GM18507 (cell line): Measurements from ENCODE around the gene CEBPB.

Experiments
- DNase-seq: peaks from one replicate; pipeline ENCODE4 v3.0.0; 2011; ENCODE audit warnings: low read depth; ENCODE audit not compliant: insufficient read length; ENCODE audit errors: extremely low spot score
- FAIRE-seq: peaks from 2 replicates; lab custom pipeline; 2011; peaks lifted over from hg19 to GRCh38; lab: Jason Lieb, UNC

CEBPB gene

GRCh38 chr20:50223039-50224005, 32.7 kb downstream of the CEBPB start:
- FAIRE-seq = no peak

GRCh38 chr20:50224052-50224451, 33.4 kb downstream of the CEBPB start:
- FAIRE-seq = no peak
- no peak for DNase-seq

More at GRCh38 chr20:50223039-50224005, 32.7 kb downstream of the CEBPB start:
- DNase-seq = no peak

GRCh38 chr20:50224531-50225255, 34.1 kb downstream of the CEBPB start:
- FAIRE-seq (no peak), DNase-seq (no peak)

GRCh38 chr20:50226093-50226974, 35.7 kb downstream of the CEBPB start:
- FAIRE-seq = no peak
- no peak for DNase-seq

GRCh38 chr20:50227506-50227905, 36.9 kb downstream of the CEBPB start:
- no peak for FAIRE-seq
- no peak for DNase-seq

- no peak for FAIRE-seq
- no peak for DNase-seq
Measured at GRCh38 chr20:50229156-50229607, 38.6 kb downstream of the CEBPB start.

GRCh38 chr20:50230184-50230583, 39.6 kb downstream of the CEBPB start:
- no peak for DNase-seq

GRCh38 chr20:50230871-50231560, 40.4 kb downstream of the CEBPB start:
- no peak for DNase-seq
- FAIRE-seq = no peak

More at GRCh38 chr20:50230184-50230583, 39.6 kb downstream of the CEBPB start:
- FAIRE-seq = no peak

- FAIRE-seq = no peak
- no peak for DNase-seq
Measured at GRCh38 chr20:50231854-50232253, 41.2 kb downstream of the CEBPB start.

- FAIRE-seq (no peak), DNase-seq (no peak)
Measured at GRCh38 chr20:50232651-50233324, 42.2 kb downstream of the CEBPB start.

GRCh38 chr20:50233325-50234212, 42.9 kb downstream of the CEBPB start:
- DNase-seq (no peak), FAIRE-seq (no peak)

- no peak for DNase-seq
- FAIRE-seq = no peak
Measured at GRCh38 chr20:50234288-50234687, 43.7 kb downstream of the CEBPB start.

GRCh38 chr20:50237349-50237748, 46.7 kb downstream of the CEBPB start:
- DNase-seq (no peak), FAIRE-seq (no peak)

- FAIRE-seq (no peak), DNase-seq (no peak)
Measured at GRCh38 chr20:50238081-50238800, 47.6 kb downstream of the CEBPB start.

GRCh38 chr20:50240092-50240491, 49.5 kb downstream of the CEBPB start:
- DNase-seq (no peak), FAIRE-seq (no peak)

GRCh38 chr20:50242178-50242514, 51.5 kb downstream of the CEBPB start:
- FAIRE-seq (no peak), DNase-seq (no peak)
